Measurements from ENCODE around the gene ISM2.
A peak's percentile ranks its signal among the peaks of the same experiment; 100 is the strongest.

Gene ISM2

GRCh38 chr14:77467801-77468200 lies 30.8 kb downstream of the ISM2 start:
- no peak for DNase-seq (ENCODE audit: low read depth)

GRCh38 chr14:77459072-77459723 lies 39.4 kb downstream of the ISM2 start:
- peak; percentile 67 for DNase-seq (ENCODE audit: low read depth)

GRCh38 chr14:77458249-77458950 lies 40.2 kb downstream of the ISM2 start:
- no peak for DNase-seq (ENCODE audit: low read depth)

DNA sequence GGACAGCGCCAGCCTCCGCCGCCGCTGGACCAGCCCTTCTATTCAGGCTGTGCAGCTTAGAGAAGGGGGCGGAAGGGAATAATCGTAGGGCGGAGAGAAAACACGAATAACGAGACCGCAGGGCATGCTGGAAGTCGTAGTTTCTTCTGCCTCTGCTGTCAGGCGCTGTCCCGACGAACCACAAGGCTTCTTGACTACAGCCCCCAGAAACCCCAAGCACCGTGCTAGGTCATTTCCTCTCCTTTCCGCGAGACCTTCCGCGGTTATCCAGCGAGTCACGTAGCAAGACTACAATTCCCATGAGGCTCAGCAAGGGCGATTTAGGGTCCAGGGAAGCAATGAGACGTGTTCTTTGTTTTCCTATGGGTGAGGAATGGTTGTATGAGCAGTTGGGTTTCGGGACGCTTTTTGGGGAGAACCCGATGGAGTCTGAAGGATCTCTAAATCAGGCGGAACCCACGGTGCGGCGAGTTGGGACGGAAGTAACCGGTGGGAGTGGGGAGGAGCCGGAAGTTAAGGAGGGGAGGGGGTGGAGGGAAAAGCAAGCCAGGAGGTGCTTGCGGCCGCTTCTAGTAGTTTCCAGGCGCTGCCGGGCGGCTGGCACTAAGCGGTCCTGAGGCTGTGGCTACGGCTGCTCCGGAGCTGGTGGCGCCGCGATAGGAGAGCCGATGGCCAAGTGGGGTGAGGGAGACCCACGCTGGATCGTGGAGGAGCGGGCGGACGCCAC lies 40.9 kb downstream of the ISM2 start, which contains the start of the genes AHSA1 and VIPAS39:
Gene AHSA1 (plus strand): TSS at position 572 of the 727 bp plus-strand sequence. CDS start 97 bp downstream, at position 669.
Gene VIPAS39 (minus strand): TSS at position 80 of the 727 bp plus-strand sequence. CDS start 3,499 bp downstream, outside the sequence.
- peak; percentile 99 for DNase-seq (ENCODE audit: low read depth)

- no peak for DNase-seq (ENCODE audit: low read depth)
Observed at GRCh38 chr14:77457115-77457521, 41.5 kb downstream of the ISM2 start.

GRCh38 chr14:77455966-77456640 lies 42.5 kb downstream of the ISM2 start:
- no peak for DNase-seq (ENCODE audit: low read depth)

GRCh38 chr14:77442196-77442595 lies 56.4 kb downstream of the ISM2 start:
- no peak for DNase-seq (ENCODE audit: low read depth)

GRCh38 chr14:77439861-77440260 lies 58.8 kb downstream of the ISM2 start:
- DNase-seq (ENCODE audit: low read depth): no peak

DNA sequence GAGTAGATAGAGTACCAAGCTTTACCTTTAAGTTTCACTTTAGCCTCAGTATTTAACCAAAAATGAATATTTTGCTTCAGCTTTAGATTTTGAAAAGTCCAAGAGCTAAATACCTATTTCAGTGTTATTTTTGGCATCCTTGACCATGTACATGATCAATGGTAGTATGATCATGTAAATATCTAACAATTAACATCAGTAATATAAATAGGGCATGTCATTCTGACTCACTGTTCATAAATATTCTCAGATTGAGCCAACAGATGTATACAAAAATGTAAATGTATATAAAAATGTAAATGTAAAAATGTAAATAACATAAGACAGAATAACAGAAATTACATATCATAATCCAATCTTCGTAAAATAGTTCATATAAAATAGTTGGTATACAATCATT lies 60.0 kb downstream of the ISM2 start:
- DNase-seq (ENCODE audit: low read depth): no peak

- DNase-seq (ENCODE audit: low read depth): no peak
Observed at GRCh38 chr14:77436042-77436441, 62.6 kb downstream of the ISM2 start.

- no peak for DNase-seq (ENCODE audit: low read depth)
Observed at GRCh38 chr14:77426396-77426795, 72.2 kb downstream of the ISM2 start.

GRCh38 chr14:77424862-77425261 lies 73.8 kb downstream of the ISM2 start:
- DNase-seq (ENCODE audit: low read depth): no peak
